HepG2 (cell line): Measurements from ENCODE around the gene CCNI2.

ENCODE experiments used
- CHCHD3 ChIP-seq: sonication (generic); formaldehyde crosslinking; IDR thresholded peaks from 2 replicates; pipeline ENCODE4 v1.8.0; 2022; ENCODE audit warnings: mild to moderate bottlenecking, missing genetic modification reagents, moderate library complexity
- SUZ12 ChIP-seq: fragments of 150-350 bp; IDR thresholded peaks from 2 replicates; pipeline ENCODE4 v1.6.1; 2014; ENCODE audit warnings: low read depth, low read length
- TF ChIP-seq, protein P1 (sequence below): sonication (generic); formaldehyde crosslinking; IDR thresholded peaks from 2 replicates; pipeline ENCODE4 v1.5.0; 2020; ENCODE audit warnings: mild to moderate bottlenecking, missing genetic modification reagents, moderate library complexity

DNA sequence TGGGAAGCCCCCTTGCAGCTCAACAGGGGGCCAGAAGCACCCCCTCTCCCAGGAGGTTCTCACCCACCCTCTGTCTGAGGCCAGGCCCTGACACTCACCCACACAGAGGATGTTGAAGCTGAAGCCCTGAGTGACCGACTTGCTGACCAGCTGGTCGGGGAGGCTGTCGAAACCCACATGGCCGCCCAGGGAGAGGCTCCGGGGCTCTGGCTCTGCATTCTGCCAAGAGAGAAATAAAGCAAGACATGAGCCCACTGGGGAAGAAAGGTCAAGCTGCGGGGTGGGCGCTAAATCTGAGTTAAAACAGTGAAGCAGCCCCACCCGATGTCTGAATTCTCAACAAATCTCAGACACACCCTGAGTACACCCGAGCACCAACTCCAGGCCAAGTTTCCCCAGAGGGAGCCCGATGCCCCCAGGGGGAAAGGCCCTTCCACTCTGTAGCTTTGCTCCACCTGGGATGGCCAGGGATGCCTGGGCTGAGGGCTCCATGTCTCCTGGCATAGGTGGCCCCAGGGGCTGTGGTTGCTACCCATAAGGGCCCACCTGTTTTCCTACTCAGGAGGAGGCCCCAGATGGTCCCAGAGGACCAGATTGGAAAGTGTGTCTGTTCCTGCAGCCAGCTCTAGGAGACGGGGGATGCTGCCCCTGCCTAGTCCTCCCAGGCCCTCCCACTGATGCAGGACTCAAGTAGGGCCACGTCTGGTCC lies 18.2 kb downstream of the CCNI2 start:
- TF ChIP-seq, protein P1, sequence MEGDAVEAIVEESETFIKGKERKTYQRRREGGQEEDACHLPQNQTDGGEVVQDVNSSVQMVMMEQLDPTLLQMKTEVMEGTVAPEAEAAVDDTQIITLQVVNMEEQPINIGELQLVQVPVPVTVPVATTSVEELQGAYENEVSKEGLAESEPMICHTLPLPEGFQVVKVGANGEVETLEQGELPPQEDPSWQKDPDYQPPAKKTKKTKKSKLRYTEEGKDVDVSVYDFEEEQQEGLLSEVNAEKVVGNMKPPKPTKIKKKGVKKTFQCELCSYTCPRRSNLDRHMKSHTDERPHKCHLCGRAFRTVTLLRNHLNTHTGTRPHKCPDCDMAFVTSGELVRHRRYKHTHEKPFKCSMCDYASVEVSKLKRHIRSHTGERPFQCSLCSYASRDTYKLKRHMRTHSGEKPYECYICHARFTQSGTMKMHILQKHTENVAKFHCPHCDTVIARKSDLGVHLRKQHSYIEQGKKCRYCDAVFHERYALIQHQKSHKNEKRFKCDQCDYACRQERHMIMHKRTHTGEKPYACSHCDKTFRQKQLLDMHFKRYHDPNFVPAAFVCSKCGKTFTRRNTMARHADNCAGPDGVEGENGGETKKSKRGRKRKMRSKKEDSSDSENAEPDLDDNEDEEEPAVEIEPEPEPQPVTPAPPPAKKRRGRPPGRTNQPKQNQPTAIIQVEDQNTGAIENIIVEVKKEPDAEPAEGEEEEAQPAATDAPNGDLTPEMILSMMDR = no peak
- TF ChIP-seq SUZ12 (no peak), CHCHD3 (CRISPR knock-in tag) (no peak)
